ENCODE results near the gene CES5A.

- TF ChIP-seq CTCF (IDR thresholded peaks at IDR 0.05) (no peak), EP300 (IDR thresholded peaks at IDR 0.05) (no peak)
Observed at GRCh38 chr16:55909876-55910275, 34.7 kb upstream of the CES5A start.

All from gastroesophageal sphincter (tissue), 3 donors.